ENCODE data around the gene ATAD2B. TPM values are rescaled to one million over a fixed set of nuclear protein-coding genes. Genes with fewer than 3 reads are reported as not detected.

ATAD2B gene
- total RNA-seq, 1 experiment from 2014 or later: 34.5 TPM

- Histone ChIP-seq H3K4me1 (ENCODE audit: low read length) (no peaks in the 10 kb centered on the region), H2AFZ (ENCODE audit: low read length) (no peak overlapping the region), H3K9ac (ENCODE audit: low read length) (no peak overlapping the region), H3K9me2 (replicated peaks; ENCODE audit: insufficient read depth, low read length) (no peaks in the 10 kb centered on the region), H3K4me3 (ENCODE audit: low read length) (no peak overlapping the region), H3K36me3 (ENCODE audit: insufficient read depth, low read length) (no peaks in the 10 kb centered on the region), H3K27ac (ENCODE audit: low read length) (no peak overlapping the region), H3K9me3 (ENCODE audit: low read length) (no peaks in the 10 kb centered on the region), H4K20me1 (ENCODE audit: insufficient read depth, low read depth, low read length) (no peaks in the 10 kb centered on the region), H3K27me3 (ENCODE audit: low read length) (no peaks in the 10 kb centered on the region), H3K79me2 (ENCODE audit: low read length) (no peaks in the 10 kb centered on the region), H3K4me2 (ENCODE audit: low read depth, low read length, poor library complexity, severe bottlenecking) (no peak overlapping the region)
- no peak for DNase-seq
These were observed 213.6 kb downstream of the ATAD2B start for GRCh38 chr2:23713351-23713750.

DNA sequence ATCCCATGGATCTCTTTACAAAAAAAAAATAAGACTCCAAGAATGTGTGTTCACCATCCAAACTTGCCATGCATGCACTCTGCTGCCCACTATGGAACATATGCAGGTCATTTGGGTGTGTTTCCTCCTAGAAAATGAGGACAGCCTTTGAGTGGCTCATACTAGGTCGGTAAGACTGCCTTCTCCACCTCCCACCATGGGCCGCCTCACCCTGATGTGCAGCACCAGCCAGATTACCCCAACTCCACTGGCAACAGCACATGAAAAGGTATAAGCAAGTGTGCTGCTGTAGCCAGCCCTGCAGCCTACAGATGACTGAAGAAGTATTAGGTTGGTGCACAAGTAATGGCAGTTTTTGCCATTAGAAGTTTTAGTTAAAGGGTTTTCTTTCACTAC is 214.2 kb downstream of the ATAD2B start:
- no peaks in the 10 kb centered on the region for H4K20me1 ChIP-seq (ENCODE audit: insufficient read depth, low read depth, low read length)
- H3K4me2 ChIP-seq (ENCODE audit: low read depth, low read length, poor library complexity, severe bottlenecking): no peak overlapping the region
- H3K9ac ChIP-seq (ENCODE audit: low read length): no peak overlapping the region
- DNase-seq: no peak
- H3K4me1 ChIP-seq (ENCODE audit: low read length): no peaks in the 10 kb centered on the region
- H3K4me3 ChIP-seq (ENCODE audit: low read length): no peak overlapping the region
- no peaks in the 10 kb centered on the region for H3K9me3 ChIP-seq (ENCODE audit: low read length)
- no peaks in the 10 kb centered on the region for H3K79me2 ChIP-seq (ENCODE audit: low read length)
- no peak overlapping the region for H2AFZ ChIP-seq (ENCODE audit: low read length)
- H3K36me3 ChIP-seq (ENCODE audit: insufficient read depth, low read length): no peaks in the 10 kb centered on the region
- no peak overlapping the region for H3K27ac ChIP-seq (ENCODE audit: low read length)
- H3K27me3 ChIP-seq (ENCODE audit: low read length): no peaks in the 10 kb centered on the region
- no peaks in the 10 kb centered on the region for H3K9me2 ChIP-seq (replicated peaks; ENCODE audit: insufficient read depth, low read length)

GRCh38 chr2:23711979-23712755 is 214.8 kb downstream of the ATAD2B start:
- Histone ChIP-seq H3K36me3 (ENCODE audit: insufficient read depth, low read length) (no peaks in the 10 kb centered on the region), H3K27me3 (ENCODE audit: low read length) (no peaks in the 10 kb centered on the region), H3K4me2 (ENCODE audit: low read depth, low read length, poor library complexity, severe bottlenecking) (no peak overlapping the region), H3K4me1 (ENCODE audit: low read length) (no peaks in the 10 kb centered on the region), H3K9me3 (ENCODE audit: low read length) (no peaks in the 10 kb centered on the region), H3K9me2 (replicated peaks; ENCODE audit: insufficient read depth, low read length) (no peaks in the 10 kb centered on the region), H3K4me3 (ENCODE audit: low read length) (no peak overlapping the region), H3K9ac (ENCODE audit: low read length) (no peak overlapping the region), H4K20me1 (ENCODE audit: insufficient read depth, low read depth, low read length) (no peaks in the 10 kb centered on the region), H3K79me2 (ENCODE audit: low read length) (no peaks in the 10 kb centered on the region), H2AFZ (ENCODE audit: low read length) (no peak overlapping the region), H3K27ac (ENCODE audit: low read length) (no peak overlapping the region)
- DNase-seq: no peak

DNA sequence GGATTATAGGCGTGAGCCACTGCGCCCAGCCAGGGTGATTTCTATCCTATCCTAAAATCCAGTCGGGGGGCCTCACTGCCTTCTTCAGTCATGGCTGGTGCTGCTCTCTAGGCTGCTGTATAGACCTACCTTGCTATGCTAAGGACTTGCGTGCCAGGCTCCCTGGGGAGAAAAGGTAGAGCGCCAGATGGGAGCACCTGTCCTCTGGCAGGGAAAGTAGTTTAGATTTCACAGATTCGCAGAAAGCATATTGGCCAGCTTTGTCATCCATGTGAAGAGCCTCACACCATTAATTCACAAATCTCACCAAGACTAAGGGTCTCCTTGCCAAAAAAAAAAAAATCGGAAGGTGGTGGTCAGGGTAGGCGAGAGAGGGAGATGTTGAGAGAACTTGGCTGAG is 217.6 kb downstream of the ATAD2B start:
- Histone ChIP-seq H3K9me3 (ENCODE audit: low read length) (no peaks in the 10 kb centered on the region), H3K9me2 (replicated peaks; ENCODE audit: insufficient read depth, low read length) (no peaks in the 10 kb centered on the region), H3K9ac (ENCODE audit: low read length) (no peak overlapping the region), H3K27me3 (ENCODE audit: low read length) (no peaks in the 10 kb centered on the region), H3K4me1 (ENCODE audit: low read length) (no peaks in the 10 kb centered on the region), H2AFZ (ENCODE audit: low read length) (no peak overlapping the region), H3K4me2 (ENCODE audit: low read depth, low read length, poor library complexity, severe bottlenecking) (no peak overlapping the region), H3K4me3 (ENCODE audit: low read length) (no peak overlapping the region), H3K79me2 (ENCODE audit: low read length) (no peaks in the 10 kb centered on the region), H3K27ac (ENCODE audit: low read length) (no peak overlapping the region), H3K36me3 (ENCODE audit: insufficient read depth, low read length) (no peaks in the 10 kb centered on the region), H4K20me1 (ENCODE audit: insufficient read depth, low read depth, low read length) (no peaks in the 10 kb centered on the region)
- no peak for DNase-seq

DNA sequence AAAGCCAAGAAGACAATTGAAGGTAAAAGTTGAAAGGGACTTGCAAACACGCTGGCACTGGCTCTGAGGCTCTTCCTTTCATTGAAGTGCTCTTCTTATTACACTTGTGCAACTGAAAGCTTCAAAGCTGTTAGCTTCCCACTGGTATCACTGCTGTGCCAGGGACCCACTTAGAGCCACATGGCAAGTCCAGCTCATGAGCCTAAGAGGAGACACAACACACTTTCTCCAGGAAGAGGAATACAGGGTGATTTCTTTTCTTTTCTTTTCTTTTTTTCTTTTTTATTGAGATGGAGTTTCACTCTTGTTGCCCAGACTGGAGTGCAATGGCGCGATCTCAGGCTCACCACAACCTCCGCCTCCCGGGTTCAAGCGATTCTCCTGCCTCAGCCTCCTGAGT is 218.2 kb downstream of the ATAD2B start:
- Histone ChIP-seq H3K9me2 (replicated peaks; ENCODE audit: insufficient read depth, low read length) (no peaks in the 10 kb centered on the region), H3K79me2 (ENCODE audit: low read length) (no peaks in the 10 kb centered on the region), H3K4me2 (ENCODE audit: low read depth, low read length, poor library complexity, severe bottlenecking) (no peak overlapping the region), H4K20me1 (ENCODE audit: insufficient read depth, low read depth, low read length) (no peaks in the 10 kb centered on the region), H3K4me1 (ENCODE audit: low read length) (no peaks in the 10 kb centered on the region), H3K27ac (ENCODE audit: low read length) (no peak overlapping the region), H2AFZ (ENCODE audit: low read length) (no peak overlapping the region), H3K4me3 (ENCODE audit: low read length) (no peak overlapping the region), H3K9ac (ENCODE audit: low read length) (no peak overlapping the region), H3K9me3 (ENCODE audit: low read length) (no peaks in the 10 kb centered on the region), H3K36me3 (ENCODE audit: insufficient read depth, low read length) (no peaks in the 10 kb centered on the region), H3K27me3 (ENCODE audit: low read length) (no peaks in the 10 kb centered on the region)
- no peak for DNase-seq

DNA sequence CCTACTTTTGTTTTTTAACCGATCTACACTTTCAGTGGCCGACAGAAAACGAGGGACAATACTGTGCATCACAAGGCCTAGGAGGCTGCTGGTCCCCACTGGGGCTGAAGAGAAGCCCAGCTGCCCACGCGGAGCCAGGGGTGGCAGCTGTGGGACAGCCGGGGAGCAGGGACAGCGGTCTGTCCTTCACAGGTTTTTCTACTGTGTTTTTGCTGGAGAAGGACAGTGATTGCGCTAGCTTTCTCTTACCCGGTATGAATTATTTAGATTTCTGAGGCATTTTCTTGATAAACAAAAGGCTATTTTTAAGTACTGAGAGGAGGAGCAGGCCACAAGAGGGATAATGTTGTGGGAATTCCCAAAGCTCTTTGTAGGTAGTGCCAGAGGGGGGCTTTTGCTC is 219.8 kb downstream of the ATAD2B start:
- Histone ChIP-seq H3K27me3 (ENCODE audit: low read length) (no peaks in the 10 kb centered on the region), H3K4me1 (ENCODE audit: low read length) (no peaks in the 10 kb centered on the region), H3K79me2 (ENCODE audit: low read length) (no peaks in the 10 kb centered on the region), H3K4me2 (ENCODE audit: low read depth, low read length, poor library complexity, severe bottlenecking) (no peak overlapping the region), H3K9me2 (replicated peaks; ENCODE audit: insufficient read depth, low read length) (no peaks in the 10 kb centered on the region), H3K9me3 (ENCODE audit: low read length) (no peaks in the 10 kb centered on the region), H3K36me3 (ENCODE audit: insufficient read depth, low read length) (no peaks in the 10 kb centered on the region), H3K4me3 (ENCODE audit: low read length) (no peak overlapping the region), H3K9ac (ENCODE audit: low read length) (no peak overlapping the region), H3K27ac (ENCODE audit: low read length) (no peak overlapping the region), H2AFZ (ENCODE audit: low read length) (no peak overlapping the region), H4K20me1 (ENCODE audit: insufficient read depth, low read depth, low read length) (no peaks in the 10 kb centered on the region)
- no peak for DNase-seq

GRCh38 chr2:23706613-23707078 is 220.3 kb downstream of the ATAD2B start:
- no peak overlapping the region for H3K4me2 ChIP-seq (ENCODE audit: low read depth, low read length, poor library complexity, severe bottlenecking)
- no peaks in the 10 kb centered on the region for H3K9me2 ChIP-seq (replicated peaks; ENCODE audit: insufficient read depth, low read length)
- H3K9ac ChIP-seq (ENCODE audit: low read length): no peak overlapping the region
- no peak overlapping the region for H2AFZ ChIP-seq (ENCODE audit: low read length)
- no peaks in the 10 kb centered on the region for H3K9me3 ChIP-seq (ENCODE audit: low read length)
- H4K20me1 ChIP-seq (ENCODE audit: insufficient read depth, low read depth, low read length): no peaks in the 10 kb centered on the region
- no peak for DNase-seq
- H3K27me3 ChIP-seq (ENCODE audit: low read length): no peaks in the 10 kb centered on the region
- H3K79me2 ChIP-seq (ENCODE audit: low read length): no peaks in the 10 kb centered on the region
- no peaks in the 10 kb centered on the region for H3K4me1 ChIP-seq (ENCODE audit: low read length)
- no peaks in the 10 kb centered on the region for H3K36me3 ChIP-seq (ENCODE audit: insufficient read depth, low read length)
- H3K27ac ChIP-seq (ENCODE audit: low read length): no peak overlapping the region
- no peak overlapping the region for H3K4me3 ChIP-seq (ENCODE audit: low read length)

DNA sequence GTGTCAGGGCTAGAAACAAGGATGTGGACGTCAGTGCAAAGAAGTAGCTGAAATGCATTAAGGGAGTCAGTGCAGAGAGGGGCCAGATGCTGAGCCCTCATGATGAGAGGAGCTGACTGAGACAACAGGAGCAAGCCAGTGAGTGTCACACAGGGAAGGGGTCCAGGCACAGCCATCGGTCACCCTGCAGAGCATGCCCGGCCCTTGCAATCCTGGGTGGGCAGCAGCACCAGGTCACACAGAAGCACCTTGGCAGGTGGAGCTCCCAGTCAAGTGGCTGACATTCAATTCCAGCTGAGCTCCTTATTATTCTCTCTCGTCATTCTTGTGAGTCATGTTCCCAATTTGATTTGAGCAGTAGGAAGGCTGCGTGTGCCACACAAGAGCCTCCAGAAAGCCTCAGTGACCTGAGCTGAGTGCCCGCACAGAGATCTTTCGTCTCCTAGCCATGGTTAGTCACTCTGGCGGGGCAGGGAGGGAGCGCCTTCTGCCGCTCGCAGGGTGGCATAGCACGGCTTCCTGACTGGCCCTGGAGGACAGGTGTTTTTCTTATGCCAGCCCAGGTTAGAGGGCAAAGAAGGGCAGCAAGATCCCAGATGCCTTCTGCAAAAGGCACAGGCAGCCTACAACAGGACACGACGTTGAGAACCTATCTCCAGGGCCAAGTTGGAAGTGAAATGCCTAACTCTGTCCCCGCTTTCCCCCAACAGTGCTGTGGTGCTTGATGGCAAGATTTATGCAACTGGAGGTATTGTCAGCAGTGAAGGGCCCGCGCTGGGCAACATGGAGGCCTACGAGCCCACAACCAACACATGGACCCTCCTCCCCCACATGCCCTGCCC is 220.9 kb downstream of the ATAD2B start:
- Histone ChIP-seq H2AFZ (ENCODE audit: low read length) (no peak overlapping the region), H3K4me3 (ENCODE audit: low read length) (no peak overlapping the region), H4K20me1 (ENCODE audit: insufficient read depth, low read depth, low read length) (no peaks in the 10 kb centered on the region), H3K4me1 (ENCODE audit: low read length) (no peaks in the 10 kb centered on the region), H3K4me2 (ENCODE audit: low read depth, low read length, poor library complexity, severe bottlenecking) (no peak overlapping the region), H3K27me3 (ENCODE audit: low read length) (no peaks in the 10 kb centered on the region), H3K36me3 (ENCODE audit: insufficient read depth, low read length) (no peaks in the 10 kb centered on the region), H3K9me2 (replicated peaks; ENCODE audit: insufficient read depth, low read length) (no peaks in the 10 kb centered on the region), H3K79me2 (ENCODE audit: low read length) (no peaks in the 10 kb centered on the region), H3K9ac (ENCODE audit: low read length) (no peak overlapping the region), H3K27ac (ENCODE audit: low read length) (no peak overlapping the region), H3K9me3 (ENCODE audit: low read length) (no peaks in the 10 kb centered on the region)
- no peak for DNase-seq

Measured in Karpas-422 (cell line).